Stimulated activated CD8-positive, alpha-beta memory T cell treated with anti-CD3 and anti-CD28 coated beads, Interleukin-12 subunit alpha, Interleukin-12 subunit beta, amount 100 ng/mL, for 24 hours (primary cell): Measurements from ENCODE around the gene TSPAN15.

Source experiments
- DNase-seq: peaks from one replicate; pipeline ENCODE4 v3.0.0-alpha.2; 2020; ENCODE audit errors: extremely low read depth

Gene TSPAN15

GRCh38 chr10:69451209-69451783 is at the start of gene TSPAN15:
Gene TSPAN15 (plus strand): TSS chr10:69451465. CDS start chr10:69451595, 130 bp downstream.
- peak; percentile 61 for DNase-seq

DNA sequence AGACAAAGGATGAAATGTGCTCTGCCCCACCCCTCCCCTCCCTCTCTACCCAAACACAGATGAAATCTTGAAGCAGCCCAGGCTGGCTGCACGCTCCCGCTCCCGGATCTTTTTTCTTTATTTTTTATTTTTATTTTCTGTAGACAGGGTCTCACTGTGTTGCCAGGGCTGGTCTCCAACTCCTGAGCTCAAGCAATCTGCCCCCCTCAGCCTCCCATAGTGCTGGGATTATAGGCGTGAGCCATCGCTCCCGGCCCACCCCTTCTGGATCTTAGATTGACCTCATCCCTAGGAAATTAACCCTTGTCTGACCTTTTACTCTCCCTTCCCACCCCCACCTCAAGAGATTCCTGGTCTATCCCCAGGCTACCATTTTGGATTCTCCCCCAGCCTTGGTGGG is 48.9 kb upstream of the TSPAN15 start:
- DNase-seq: no peak

- no peak for DNase-seq
Observed at GRCh38 chr10:69403066-69403465, 48.2 kb upstream of the TSPAN15 start.

DNA sequence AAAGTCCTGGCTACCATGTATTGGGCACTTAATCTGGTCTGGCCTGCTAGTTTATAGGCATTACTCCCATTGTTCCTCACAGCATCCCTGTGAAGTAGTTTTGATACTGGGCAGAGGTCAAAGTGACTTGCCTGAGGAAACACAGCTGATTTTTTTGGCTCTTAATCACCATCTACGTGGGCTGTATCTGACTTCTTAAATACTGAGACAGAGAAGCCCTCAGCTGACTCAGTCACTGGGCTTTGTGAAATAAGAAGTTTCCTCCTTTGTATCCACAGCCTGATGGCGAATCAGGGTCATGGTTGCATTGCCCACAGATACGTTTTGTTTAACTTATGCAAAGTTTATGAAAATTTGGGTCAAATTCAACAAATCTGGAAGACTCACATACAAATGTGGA is 47.7 kb upstream of the TSPAN15 start:
- no peak for DNase-seq

GRCh38 chr10:69404786-69405185 is 46.5 kb upstream of the TSPAN15 start:
- DNase-seq: no peak

- DNase-seq: no peak
Observed at GRCh38 chr10:69405221-69405620, 46.0 kb upstream of the TSPAN15 start.

- DNase-seq: no peak
Observed at GRCh38 chr10:69406302-69406811, 44.9 kb upstream of the TSPAN15 start.

DNA sequence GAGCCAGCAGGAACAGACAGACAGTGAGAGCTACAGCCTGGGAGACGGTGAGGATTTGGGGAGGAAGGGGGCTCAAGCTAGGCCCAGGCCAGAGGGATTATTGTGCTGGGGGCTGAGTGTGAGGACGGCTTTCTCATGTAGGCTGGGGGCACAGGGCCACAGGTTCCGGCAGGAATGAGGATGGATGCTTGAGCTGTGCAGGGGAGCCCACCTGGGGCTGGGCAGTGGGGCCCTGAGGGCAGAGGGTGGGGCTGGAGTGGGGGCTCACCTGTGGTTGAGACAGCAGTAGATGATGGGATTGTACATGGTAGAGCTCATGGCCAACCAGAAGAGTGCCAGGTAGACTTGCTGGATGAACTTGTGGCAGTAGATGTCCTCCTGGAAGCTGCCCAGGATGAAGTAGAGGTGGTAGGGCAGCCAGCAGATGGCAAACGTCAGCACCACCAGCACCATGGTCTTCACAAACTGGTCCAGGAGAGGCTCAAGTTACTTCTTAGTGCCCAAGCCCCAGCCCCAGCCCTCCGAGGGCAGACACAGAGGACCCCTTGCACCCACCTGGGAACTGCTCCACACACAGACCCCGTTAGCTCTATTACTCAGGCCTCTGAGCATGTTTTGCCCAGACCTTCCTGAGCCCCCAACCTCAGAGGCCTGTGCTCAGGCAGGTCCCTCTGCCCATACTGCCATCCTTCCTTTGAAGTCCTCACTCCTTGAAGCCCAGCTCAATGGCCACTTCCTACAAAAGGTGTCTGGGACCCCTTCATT is 44.3 kb upstream of the TSPAN15 start:
- no peak for DNase-seq

GRCh38 chr10:69407621-69408301 is 43.5 kb upstream of the TSPAN15 start:
- DNase-seq: no peak

DNA sequence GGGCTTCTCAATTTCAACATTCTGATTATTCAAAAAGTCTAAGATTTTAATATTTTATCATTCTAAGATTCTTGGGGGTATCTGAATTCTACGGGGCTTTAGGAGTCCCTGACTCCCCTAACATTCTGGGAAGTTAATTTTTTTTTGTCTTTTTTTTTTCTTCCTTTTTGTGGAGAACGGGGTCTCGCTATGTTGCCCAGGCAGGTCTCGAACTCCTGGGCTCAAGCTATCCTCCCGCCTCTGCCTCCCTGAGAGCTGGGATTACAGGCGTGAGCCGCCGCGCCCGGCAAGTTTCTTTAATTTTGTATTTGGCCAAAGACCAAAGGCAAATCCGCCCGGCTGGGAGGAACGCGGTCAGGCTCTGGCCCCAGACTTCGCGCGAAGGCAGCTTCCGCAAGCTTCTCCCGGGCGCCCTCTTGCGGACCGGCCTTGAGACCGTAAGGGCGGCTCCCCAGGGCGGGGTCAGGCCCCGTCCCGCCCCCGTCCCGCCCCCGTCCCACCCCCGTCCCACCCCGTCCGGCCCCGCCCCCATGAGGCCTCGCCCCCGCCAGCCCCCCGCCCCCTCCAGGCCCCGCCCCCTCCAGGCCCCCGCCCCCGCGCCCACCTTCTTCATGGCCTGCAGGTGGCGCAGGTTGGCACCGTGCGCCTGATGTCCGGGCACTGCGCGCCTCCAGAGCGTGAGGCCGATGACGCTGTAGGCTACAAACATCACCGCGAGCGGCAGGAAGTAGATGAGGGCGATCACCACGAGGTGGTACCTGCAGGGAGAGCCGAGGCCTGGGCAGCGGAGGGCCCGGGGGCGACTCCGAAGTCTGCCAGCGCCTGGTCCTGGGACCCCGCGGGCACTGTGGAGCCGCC is 42.7 kb upstream of the TSPAN15 start:
- peak; percentile 69 for DNase-seq

- DNase-seq: no peak
Observed at GRCh38 chr10:69409176-69409495, 42.1 kb upstream of the TSPAN15 start.

- DNase-seq: no peak
Observed at GRCh38 chr10:69409968-69410367, 41.3 kb upstream of the TSPAN15 start.

DNA sequence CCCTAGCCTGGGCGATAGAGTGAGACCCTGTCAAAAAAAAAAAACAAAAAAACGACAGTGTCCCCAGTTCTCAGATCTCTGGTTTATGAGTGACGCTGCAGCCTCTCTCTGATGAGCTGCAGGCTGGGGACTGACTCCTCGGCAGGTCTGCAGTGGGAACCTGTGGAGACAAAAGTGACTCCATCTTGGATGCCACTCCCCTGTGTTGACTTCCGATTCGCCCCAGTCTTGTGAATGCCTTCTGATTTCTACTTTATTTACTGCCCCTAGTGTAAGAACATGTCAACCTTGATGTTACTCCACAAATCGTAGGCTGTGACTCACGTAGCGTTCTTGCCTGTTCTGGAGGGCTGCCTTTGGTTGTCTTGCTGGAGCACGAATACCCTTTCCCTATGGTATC is 40.8 kb upstream of the TSPAN15 start:
- DNase-seq: no peak

- DNase-seq: no peak
Observed at GRCh38 chr10:69411476-69411875, 39.8 kb upstream of the TSPAN15 start.

DNA sequence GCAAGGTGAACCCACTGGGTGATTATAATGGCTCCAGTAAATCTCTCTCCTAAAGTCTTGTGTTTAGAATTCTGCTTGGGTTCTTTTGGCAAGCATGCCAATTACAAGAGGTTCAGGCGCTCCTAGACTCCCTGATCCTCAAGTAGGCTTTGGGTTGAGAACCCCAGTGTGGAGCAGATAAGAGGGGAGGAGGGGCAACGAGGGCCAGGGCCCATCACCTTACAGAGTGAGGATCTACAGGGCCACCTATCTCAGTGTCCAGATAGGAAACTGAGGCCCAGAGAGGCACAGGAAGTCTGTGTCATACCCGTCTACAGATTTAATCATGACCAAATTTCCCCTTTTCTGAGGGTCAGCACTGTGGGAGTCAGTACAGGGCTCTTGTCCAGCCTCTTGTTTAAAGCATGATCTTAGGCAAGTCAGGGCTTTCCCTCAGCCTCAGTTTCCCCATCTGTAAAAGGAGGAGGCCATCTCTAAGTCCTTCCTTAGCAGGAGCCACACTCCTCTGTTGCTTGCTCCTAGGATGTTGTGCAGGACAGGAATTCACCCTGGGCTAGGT is 39.0 kb upstream of the TSPAN15 start:
- no peak for DNase-seq

DNA sequence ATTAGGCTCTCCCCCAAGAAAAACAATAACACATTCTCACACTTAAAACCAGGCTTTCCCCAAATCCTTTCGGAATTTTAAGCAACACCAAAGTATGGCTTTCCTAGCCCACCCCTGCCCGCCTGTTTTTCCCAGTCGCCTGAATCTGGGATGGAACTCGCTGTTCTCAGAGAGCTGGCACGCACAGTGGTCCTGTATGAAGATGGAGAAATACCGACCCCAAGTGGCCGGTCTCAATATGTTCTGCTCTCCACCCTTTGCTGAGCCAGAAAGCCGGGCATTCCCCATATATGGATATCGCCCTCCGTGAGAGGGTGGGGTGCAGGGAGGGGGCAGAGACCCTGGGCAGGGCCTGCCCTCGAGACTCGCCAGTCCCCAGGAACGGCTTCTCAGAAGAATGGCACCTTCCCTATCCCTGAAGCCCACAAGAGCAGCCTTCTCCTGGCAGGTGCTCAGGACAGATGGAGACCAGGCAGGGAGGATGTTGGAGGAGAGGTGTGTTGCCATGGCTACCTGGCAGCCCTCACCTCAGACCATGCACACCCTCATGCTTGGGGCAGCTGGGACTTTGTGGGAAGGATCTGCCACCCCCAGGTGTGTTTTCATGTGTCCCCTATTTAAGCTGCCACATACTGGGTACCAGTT is 37.9 kb upstream of the TSPAN15 start:
- no peak for DNase-seq

DNA sequence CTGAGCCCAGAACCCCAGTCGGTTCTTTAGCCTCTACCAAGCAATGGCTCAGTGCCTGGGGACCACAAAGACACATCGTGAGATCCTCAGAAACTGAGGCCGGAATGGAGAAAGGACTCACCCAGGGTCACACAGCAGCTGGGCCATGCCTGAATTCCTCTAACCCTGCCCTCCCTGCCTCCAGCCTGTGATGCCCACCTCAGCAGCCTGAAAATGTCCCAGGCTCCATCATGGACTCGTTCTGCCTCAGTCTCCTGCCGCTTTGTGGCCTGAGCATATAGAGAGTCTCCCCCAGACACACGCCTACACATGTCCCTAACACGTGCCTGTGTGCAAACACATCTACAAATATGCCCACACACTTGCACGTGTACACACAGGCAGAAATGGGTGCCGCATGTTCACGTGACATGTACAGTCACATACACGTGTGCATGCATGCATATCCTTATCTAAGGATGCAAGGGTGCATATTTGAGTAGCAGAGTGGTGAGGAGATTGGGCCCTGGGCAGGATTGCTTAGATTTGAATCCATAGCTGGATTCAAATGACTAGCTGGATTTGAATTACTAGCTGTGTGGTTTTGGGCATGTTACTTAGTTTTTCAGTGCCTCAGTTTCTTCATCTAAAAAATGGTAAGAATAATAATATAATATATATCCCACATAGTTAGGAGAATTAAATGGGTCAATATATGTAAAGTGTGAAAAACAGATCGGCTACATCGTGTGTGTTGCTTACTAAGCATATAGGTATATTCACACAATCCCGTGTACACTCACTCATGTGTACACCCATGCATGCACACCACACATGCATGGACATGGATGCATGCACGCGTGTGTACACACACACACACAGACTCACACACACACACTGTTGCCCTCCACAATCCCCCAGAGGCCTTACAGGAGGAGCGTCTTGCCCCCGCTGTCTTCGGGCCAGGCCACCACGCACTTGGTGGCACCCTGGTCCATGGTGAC is 36.9 kb upstream of the TSPAN15 start:
- no peak for DNase-seq

DNA sequence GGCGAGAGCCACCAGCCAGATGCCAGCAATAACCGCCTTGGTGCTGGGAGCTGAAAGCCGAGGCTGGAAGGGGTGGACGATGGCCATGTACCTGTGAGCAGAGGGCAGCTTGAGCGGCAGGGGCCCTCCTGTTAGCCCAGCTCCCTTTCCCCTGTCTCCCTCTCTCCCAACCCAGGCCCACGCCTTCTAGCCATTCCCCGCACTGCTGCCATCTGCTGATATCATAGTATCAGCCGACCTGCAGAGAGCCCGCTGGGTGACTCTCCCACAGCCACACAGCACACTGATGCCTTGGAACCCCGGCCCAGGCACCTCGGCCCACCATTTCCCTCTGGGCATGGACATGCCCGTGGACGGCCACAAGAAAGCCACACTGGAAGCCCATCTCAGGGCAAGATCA is 36.2 kb upstream of the TSPAN15 start:
- DNase-seq: no peak

DNA sequence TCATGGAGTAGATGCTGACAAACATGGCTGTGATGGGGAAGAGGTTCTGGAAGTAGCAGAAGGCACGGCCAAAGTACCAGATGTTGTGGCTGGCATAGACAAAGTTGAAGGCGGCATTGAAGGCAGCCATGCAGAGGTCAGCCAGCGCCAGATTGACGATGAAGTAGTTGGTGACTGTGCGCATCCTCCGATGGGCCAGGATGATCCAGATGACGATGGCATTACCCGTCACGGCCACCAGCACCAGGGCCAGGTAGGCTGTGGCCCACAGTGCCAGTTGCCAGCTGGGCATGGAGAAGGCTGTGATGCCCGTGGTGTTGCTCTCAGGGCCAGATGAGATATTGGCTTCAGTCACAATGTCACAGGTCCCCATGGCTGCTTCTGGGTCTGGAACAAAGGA is 35.3 kb upstream of the TSPAN15 start:
- DNase-seq: no peak

DNA sequence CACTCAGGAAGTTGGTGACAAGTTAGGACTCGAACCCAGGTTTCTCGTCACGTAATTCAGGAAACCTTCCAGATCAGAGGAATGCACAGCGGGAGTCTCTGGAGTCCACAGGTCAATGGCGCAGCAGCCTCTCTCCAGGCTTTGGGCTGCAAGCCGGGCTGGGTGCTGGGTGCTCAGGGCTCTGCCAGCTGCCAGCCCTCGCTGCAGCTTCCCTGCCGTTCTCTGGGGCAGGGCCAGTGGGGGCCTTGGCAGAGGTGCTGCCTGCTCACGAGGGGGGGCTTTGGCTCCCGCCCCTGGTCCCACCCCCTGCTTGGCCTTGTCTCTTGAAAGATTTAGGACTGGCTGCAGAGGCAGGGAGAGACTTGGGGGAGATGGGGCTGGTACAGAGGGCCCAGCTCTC is 34.6 kb upstream of the TSPAN15 start, which contains the start of gene TACR2:
Gene TACR2, minus strand, starts transcription at position 224 of the 400 bp plus-strand sequence. CDS start 595 bp downstream, outside the sequence.
- no peak for DNase-seq
